Endodermal cell (in vitro differentiated cells): Measurements from ENCODE around the gene KIF1A. TPM values are rescaled to one million over a fixed set of nuclear protein-coding genes. Genes with fewer than 3 reads are reported as not detected.

ENCODE experiments used
- DNase-seq: peaks from one replicate; pipeline ENCODE4 v3.0.0-alpha.2; 2017
- H3K27ac ChIP-seq: 2 replicates; pipeline ENCODE4 v1.5.1; 2013; ENCODE audit warnings: mild to moderate bottlenecking, low read depth, low read length, moderate library complexity
- H3K27me3 ChIP-seq: 2 replicates; pipeline ENCODE4 v1.6.1; 2013; ENCODE audit warnings: mild to moderate bottlenecking, low read length, moderate library complexity; ENCODE audit not compliant: insufficient read depth, control insufficient read depth, poor library complexity, severe bottlenecking
- H3K36me3 ChIP-seq: 2 replicates; pipeline ENCODE4 v1.7.0; 2013; ENCODE audit warnings: mild to moderate bottlenecking, low read length, moderate library complexity; ENCODE audit not compliant: control insufficient read depth, insufficient read depth
- H3K4me1 ChIP-seq: one replicate; pipeline ENCODE4 v1.7.0; 2013; ENCODE audit warnings: low read length; ENCODE audit not compliant: control insufficient read depth, insufficient read depth
- H3K4me3 ChIP-seq: 2 replicates; pipeline ENCODE4 v1.5.1; 2013; ENCODE audit warnings: mild to moderate bottlenecking, low read length, moderate library complexity
- H3K9ac ChIP-seq: 2 replicates; pipeline ENCODE4 v1.6.1; 2013; ENCODE audit warnings: mild to moderate bottlenecking, low read length, moderate library complexity; ENCODE audit not compliant: poor library complexity, severe bottlenecking; ENCODE audit errors: extremely low read depth
- H3K9me3 ChIP-seq: 2 replicates; pipeline ENCODE4 v1.6.1; 2013; ENCODE audit warnings: mild to moderate bottlenecking, low read length, moderate library complexity; ENCODE audit not compliant: control insufficient read depth
- H3K27ac Mint-ChIP-seq: 2 replicates; pipeline ENCODE4 v1.8.0; 2020; ENCODE audit warnings: mixed read lengths
- H3K27me3 Mint-ChIP-seq: 2 replicates; pipeline ENCODE4 v1.8.0; 2021; ENCODE audit warnings: mild to moderate bottlenecking, mixed read lengths; ENCODE audit not compliant: insufficient read depth
- H3K36me3 Mint-ChIP-seq: 2 replicates; pipeline ENCODE4 v1.8.0; 2020; ENCODE audit warnings: low read depth, mixed read lengths
- H3K4me1 Mint-ChIP-seq: 2 replicates; pipeline ENCODE4 v1.8.0; 2020; ENCODE audit warnings: mixed read lengths
- H3K4me3 Mint-ChIP-seq: 2 replicates; pipeline ENCODE4 v1.8.0; 2020; ENCODE audit warnings: mild to moderate bottlenecking, moderate library complexity, mixed read lengths
- H3K9me3 Mint-ChIP-seq: 2 replicates; pipeline ENCODE4 v1.8.0; 2020; ENCODE audit warnings: mild to moderate bottlenecking, mixed read lengths
- CTCF ChIP-seq: fragments of 200-600 bp; sonication (generic); conservative IDR thresholded peaks from 2 replicates; pipeline ENCODE4 v1.5.0; 2021; ENCODE audit warnings: antibody characterized with exemption, mild to moderate bottlenecking
- WGBS, 2 experiments: methylation state at CpG; one replicate each; pipeline versions ENCODE4 v1.1.5 to v1.1.7; 2013; ENCODE audit warnings: missing lambda C conversion rate in 2 of 2, mixed read lengths in 1 of 2; ENCODE audit not compliant: insufficient coverage in 1 of 2, insufficient read length in 1 of 2; 5-methylcytosine and 5-hydroxymethylcytosine counted together
- total RNA-seq, 2 donors: library from RNA; stranded (reverse); fragmentation: NEBNext Ultra II Directional in 1 of 2; extraction: Animal tissue kit (Norgen Biotek cat#: 25700) in 1 of 2; gene quantifications; 2 replicates in 1 of 2; 3 replicates in 1 of 2; pipeline ENCODE4 v1.2.1, GENCODE V29; 2021

KIF1A gene
- total RNA-seq, 2 donors from 2014 or later, result 58.8 to 83.1 TPM

DNA sequence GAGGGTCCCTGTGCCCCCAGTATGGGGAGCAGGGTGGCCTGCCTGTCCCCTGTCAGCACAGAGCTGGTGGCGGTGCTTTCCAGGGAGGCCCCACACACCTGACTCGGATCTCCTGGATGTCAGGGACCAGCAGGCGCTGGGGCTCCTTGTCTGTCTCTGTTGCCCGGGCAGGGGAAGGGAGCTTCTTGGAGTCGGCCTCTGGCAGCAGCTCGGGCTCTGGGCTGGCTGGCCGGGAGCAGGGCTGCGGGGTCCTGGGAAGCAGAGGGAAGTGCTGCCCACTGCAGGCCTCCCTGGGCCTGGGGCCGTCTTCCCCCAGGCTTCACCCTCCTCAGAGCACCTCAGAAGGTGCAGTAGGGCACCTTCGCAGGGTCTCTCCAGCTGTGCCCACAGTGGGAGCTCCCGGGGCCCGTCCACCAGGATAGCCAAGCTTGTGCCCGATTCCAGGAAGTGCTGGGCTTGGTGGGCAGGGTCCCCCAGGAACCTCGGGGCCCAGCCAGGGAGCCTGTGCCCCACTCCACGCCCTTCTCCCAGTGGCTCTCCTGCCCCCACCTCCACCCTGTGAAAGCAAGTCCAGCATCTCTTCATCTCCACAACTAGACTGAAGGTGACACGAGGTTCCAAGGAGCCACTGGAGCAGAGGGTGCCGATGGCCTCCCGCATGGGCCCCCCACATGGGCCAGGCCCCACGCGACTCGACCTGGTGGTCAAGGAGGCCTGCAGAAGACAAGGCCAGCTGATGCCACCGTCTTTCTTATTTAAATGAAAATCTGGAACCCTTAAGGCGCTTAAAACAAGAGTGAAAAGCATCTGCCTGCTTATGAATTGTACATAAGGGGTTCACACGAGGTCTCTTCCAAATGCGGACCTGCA is 100.1 kb downstream of the KIF1A start:
- no peak overlapping the region for H3K27ac ChIP-seq
- H3K4me3 ChIP-seq, result no peak overlapping the region
- H3K9me3 ChIP-seq, result no peaks in the 10 kb centered on the region
- H3K4me1 Mint-ChIP-seq, result no peaks in the 10 kb centered on the region
- no peaks in the 10 kb centered on the region for H3K27me3 ChIP-seq
- H3K36me3 ChIP-seq, result no peaks in the 10 kb centered on the region
- no peaks in the 10 kb centered on the region for H3K9me3 Mint-ChIP-seq
- H3K4me3 Mint-ChIP-seq, result no peak overlapping the region
- WGBS, 2 experiments, result 86 to 90% methylated on average over 14 to 25 of the region's 25 CpGs
- no peak overlapping the region for H3K27ac Mint-ChIP-seq
- H3K36me3 Mint-ChIP-seq, result no peaks in the 10 kb centered on the region
- TF ChIP-seq CTCF, result no peak
- no peaks in the 10 kb centered on the region for H3K4me1 ChIP-seq
- H3K9ac ChIP-seq, result no peak overlapping the region
- no peak for DNase-seq
- no peaks in the 10 kb centered on the region for H3K27me3 Mint-ChIP-seq

- no peak for TF ChIP-seq CTCF
- no peaks in the 10 kb centered on the region for H3K9me3 ChIP-seq
- Mint-ChIP-seq H3K9me3 (no peaks in the 10 kb centered on the region), H3K4me1 (no peaks in the 10 kb centered on the region), H3K27ac (no peak overlapping the region), H3K4me3 (no peak overlapping the region), H3K27me3 (no peaks in the 10 kb centered on the region), H3K36me3 (no peaks in the 10 kb centered on the region)
- H3K27me3 ChIP-seq, result no peaks in the 10 kb centered on the region
- DNase-seq, result no peak
- 93% methylated on average over 11 to 25 of the region's 25 CpGs for WGBS, 2 experiments
- H3K4me3 ChIP-seq, result no peak overlapping the region
- no peak overlapping the region for H3K27ac ChIP-seq
- no peaks in the 10 kb centered on the region for H3K36me3 ChIP-seq
- no peak overlapping the region for H3K9ac ChIP-seq
- H3K4me1 ChIP-seq, result no peaks in the 10 kb centered on the region
These were observed 101.0 kb downstream of the KIF1A start for GRCh38 chr2:240718896-240719490.

DNA sequence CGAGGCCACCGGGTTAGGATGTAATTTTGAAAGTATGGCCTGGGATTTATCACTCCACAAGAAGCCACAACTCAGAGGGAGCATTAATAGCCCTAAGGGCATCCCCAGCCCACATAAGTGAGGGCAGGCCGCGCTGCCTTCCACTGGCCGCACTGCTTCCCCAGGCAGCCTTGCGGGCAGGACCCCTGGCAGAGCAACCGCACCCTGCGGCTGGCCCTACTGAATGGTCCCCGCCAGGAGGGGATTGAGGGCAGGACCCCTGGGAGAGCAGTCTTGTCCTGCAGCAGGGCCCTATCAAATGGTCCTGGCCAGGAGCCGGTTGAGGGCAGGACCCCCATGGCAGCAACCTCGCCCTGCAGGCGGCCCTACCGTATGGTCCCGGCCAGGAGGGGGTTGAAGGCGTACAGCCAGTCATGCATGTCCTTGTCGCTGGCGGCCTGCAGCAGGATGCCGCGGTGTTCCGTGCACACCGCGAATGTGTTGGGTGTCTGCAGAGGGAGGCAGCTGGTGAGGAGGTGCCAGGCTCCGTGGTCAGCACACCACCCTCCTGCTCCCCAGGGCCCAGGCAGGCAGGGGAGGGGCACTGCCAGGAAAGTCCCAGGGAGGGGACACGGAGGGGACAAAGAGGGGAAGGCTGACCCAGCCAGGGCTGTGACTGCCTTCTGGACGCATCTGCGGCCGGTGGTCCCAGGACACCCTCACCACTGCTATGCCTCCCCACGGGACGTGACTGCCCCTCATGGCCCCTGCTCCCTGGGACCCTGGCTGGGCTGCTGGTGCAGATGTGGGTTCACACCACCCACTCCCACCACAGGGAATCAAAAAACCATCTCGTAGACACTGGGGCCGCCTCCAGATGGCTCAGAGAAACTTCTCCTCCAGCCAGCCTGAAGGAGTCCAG is 102.1 kb downstream of the KIF1A start:
- no peak for TF ChIP-seq CTCF
- Mint-ChIP-seq H3K36me3 (no peaks in the 10 kb centered on the region), H3K9me3 (no peaks in the 10 kb centered on the region), H3K27me3 (no peaks in the 10 kb centered on the region), H3K4me1 (no peaks in the 10 kb centered on the region), H3K4me3 (no peak overlapping the region), H3K27ac (no peak overlapping the region)
- 89 to 93% methylated on average over 19 to 31 of the region's 31 CpGs for WGBS, 2 experiments
- no peak overlapping the region for H3K9ac ChIP-seq
- no peaks in the 10 kb centered on the region for H3K9me3 ChIP-seq
- H3K4me1 ChIP-seq, result no peaks in the 10 kb centered on the region
- no peaks in the 10 kb centered on the region for H3K36me3 ChIP-seq
- no peak overlapping the region for H3K4me3 ChIP-seq
- H3K27ac ChIP-seq, result no peak overlapping the region
- no peak for DNase-seq
- no peaks in the 10 kb centered on the region for H3K27me3 ChIP-seq
